ENCODE results near the gene POLD2. TPM values are rescaled to one million over a fixed set of nuclear protein-coding genes. Genes with fewer than 3 reads are reported as not detected.

The POLD2 gene
- total and polyA plus RNA-seq, 2 donors (not counting 1 experiment from before 2014, with no cell fraction given) = 69.8 to 76.5 TPM

DNA sequence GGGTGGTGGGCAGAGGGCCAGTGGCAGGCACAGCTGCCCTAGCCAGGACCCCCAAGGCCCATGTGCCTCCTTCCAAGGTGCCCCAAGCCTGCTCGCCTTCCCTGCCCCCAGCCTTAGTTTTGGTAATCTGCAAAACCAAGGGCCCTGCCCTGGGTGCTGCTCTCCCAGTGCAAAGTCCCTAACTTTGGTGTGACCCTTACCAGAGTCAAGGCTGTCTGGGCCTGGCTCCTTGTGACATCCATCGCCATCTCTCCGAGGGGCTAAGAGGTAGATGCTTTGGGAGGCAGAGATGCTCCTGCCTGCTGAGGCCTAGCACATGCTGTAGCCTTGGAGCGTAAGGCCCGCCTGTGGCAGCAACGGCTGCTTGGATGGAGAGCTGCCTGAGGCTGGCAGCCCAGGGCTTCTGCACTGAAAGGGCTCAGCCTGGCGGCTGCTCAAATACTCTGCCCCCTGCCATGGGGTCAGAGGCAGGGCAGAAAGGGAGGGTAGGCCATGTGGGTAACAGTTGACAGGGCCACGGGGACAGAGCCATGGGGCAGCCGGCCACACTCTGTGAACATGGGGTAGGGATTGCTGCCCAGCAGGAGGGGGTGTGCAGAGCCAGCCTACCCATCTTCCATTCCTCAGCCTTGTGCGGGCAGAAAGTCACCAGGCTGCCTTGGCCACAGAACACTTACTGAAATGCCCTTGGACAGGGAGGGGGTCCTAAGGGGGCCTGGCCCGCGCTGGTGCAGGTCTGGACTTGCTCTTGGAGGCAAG is 35.7 kb upstream of the POLD2 start:
- H3K9me3 ChIP-seq (ENCODE audit: control insufficient read depth, insufficient read depth, low read depth, low read length) = no peaks in the 10 kb centered on the region
- DNase-seq (ENCODE audit: low read depth in 2 of 2) = no peak
- H3K79me2 ChIP-seq (ENCODE audit: control insufficient read depth, insufficient read depth, low read length) = no peaks in the 10 kb centered on the region
- H3K27ac ChIP-seq (ENCODE audit: insufficient read depth, low read length) = no peak overlapping the region
- H3K9ac ChIP-seq (ENCODE audit: insufficient read depth, low read length) = no peak overlapping the region
- peaks cover 9% of the 10 kb centered on the region for H3K27me3 ChIP-seq (ENCODE audit: control insufficient read depth, insufficient read depth, low read length)
- H3K4me3 ChIP-seq (replicated peaks in 1 of 4; ENCODE audit: control extremely low read depth in 1 of 4, insufficient read depth in 1 of 4, low read depth in 3 of 4, low read length in 4 of 4) = no peak overlapping the region
- no peak overlapping the region for H3K4me2 ChIP-seq (ENCODE audit: extremely low read depth, insufficient read depth, low read length)
- H2AFZ ChIP-seq (ENCODE audit: low read length) = no peak overlapping the region
- TF ChIP-seq CTCF (conservative IDR thresholded peaks at IDR 0.05 in 1 of 2, IDR thresholded peaks at IDR 0.05 in 1 of 2; ENCODE audit: low read depth in 1 of 2, low read length in 2 of 2) (no peak), EZH2 (IDR thresholded peaks at IDR 0.05; ENCODE audit: low read length, missing control alignments) (no peak)
- H3K4me1 ChIP-seq (ENCODE audit: control insufficient read depth, extremely low read depth, insufficient read depth, low read length) = peaks cover 3% of the 10 kb centered on the region
- H4K20me1 ChIP-seq (ENCODE audit: control insufficient read depth, extremely low read depth, insufficient read depth, low read length) = no peaks in the 10 kb centered on the region
- no peaks in the 10 kb centered on the region for H3K36me3 ChIP-seq (ENCODE audit: control insufficient read depth, insufficient read depth, low read length)

DNA sequence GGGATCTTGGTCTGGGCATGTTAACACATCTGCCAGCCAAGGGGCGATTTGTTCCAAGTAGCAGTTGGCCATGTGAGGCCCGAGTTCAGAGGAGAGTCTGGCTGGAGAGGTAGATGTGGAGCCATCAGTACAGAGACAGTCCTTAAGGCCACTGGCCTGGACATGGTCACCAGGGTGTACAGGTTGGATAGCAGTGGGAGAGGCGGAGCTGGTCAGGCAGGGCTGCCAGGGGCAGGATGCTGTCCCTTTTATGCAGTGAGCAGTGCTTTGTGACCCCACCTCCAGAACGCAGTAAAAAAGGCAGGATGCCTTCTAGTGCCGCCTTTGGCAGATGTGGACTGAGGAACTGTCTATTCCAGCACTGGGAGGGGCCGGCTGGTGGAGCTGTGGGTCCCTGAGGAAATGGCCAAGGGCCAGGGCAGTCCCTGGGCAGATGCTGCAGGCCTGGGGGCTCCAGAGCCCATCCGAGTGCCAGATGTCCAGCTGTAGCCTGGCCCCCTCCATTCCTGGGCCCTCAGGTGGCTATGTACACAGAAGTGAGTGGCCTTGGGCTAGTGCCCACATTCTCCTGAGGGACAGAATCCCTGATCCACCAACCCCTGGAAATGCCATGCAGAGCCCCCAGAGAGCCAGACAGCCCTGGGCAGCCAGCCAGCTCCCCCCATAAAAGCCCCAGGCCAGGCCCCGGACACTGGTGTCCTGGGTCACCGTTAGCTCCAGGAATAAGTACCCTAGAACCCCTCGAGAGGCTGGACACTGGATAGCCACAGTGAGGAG is 34.9 kb upstream of the POLD2 start:
- DNase-seq (ENCODE audit: low read depth in 2 of 2) = no peak

More for the DNA sequence above, 34.9 kb upstream of the POLD2 start:
- Histone ChIP-seq H3K79me2 (ENCODE audit: control insufficient read depth, insufficient read depth, low read length) (no peaks in the 10 kb centered on the region), H3K4me3 (replicated peaks in 1 of 4; ENCODE audit: control extremely low read depth in 1 of 4, insufficient read depth in 1 of 4, low read depth in 3 of 4, low read length in 4 of 4) (no peak overlapping the region), H3K9ac (ENCODE audit: insufficient read depth, low read length) (no peak overlapping the region), H3K27ac (ENCODE audit: insufficient read depth, low read length) (no peak overlapping the region), H2AFZ (ENCODE audit: low read length) (no peak overlapping the region), H3K27me3 (ENCODE audit: control insufficient read depth, insufficient read depth, low read length) (peaks cover 9% of the 10 kb centered on the region), H3K4me2 (ENCODE audit: extremely low read depth, insufficient read depth, low read length) (no peak overlapping the region), H3K36me3 (ENCODE audit: control insufficient read depth, insufficient read depth, low read length) (no peaks in the 10 kb centered on the region), H3K9me3 (ENCODE audit: control insufficient read depth, insufficient read depth, low read depth, low read length) (no peaks in the 10 kb centered on the region), H3K4me1 (ENCODE audit: control insufficient read depth, extremely low read depth, insufficient read depth, low read length) (peaks cover 3% of the 10 kb centered on the region), H4K20me1 (ENCODE audit: control insufficient read depth, extremely low read depth, insufficient read depth, low read length) (no peaks in the 10 kb centered on the region)
- TF ChIP-seq EZH2 (IDR thresholded peaks at IDR 0.05; ENCODE audit: low read length, missing control alignments) (no peak), CTCF (conservative IDR thresholded peaks at IDR 0.05 in 1 of 2, IDR thresholded peaks at IDR 0.05 in 1 of 2; ENCODE audit: low read depth in 1 of 2, low read length in 2 of 2) (no peak)
